ENCODE data around the gene CAMTA2.

CAMTA2 gene

GRCh38 chr17:4965311-4965986 is 22.0 kb downstream of the CAMTA2 start:
- no peak for TF ChIP-seq CTCF (IDR thresholded peaks at IDR 0.05)

DNA sequence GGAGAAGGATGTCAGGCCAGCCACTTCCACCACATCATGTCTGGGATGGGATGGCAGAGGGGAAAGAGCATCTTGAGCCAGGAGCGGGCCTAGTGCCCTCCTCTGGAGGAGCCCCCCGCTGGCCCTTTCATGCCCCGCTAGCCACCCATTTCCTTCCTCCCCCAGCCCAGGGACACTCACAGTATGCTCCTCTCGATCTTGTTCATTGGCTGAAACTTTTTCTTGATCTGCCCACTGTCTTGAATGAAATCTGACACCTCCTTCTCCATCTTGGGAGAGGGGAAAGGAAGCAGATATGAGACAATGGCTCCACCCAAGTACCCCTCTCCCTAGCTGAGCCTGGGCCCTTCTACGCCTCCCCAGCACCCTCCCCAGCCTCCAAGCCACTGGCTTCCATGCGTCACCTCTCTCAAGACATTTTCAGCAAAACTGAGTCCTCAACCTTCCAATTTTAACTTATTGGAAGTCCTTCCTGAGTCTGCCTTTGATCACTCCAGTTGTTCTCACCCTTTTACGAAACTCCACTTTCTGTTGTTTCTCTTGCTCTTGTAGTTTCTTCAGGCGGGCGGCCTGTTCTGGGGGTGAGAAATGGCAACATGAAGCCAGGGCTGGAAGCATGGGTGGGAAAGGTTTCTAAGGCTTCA is 27.1 kb downstream of the CAMTA2 start:
- no peak for TF ChIP-seq CTCF (IDR thresholded peaks at IDR 0.05)

- no peak for TF ChIP-seq CTCF (IDR thresholded peaks at IDR 0.05)
Measured at GRCh38 chr17:4959261-4959965, 28.1 kb downstream of the CAMTA2 start.

- TF ChIP-seq CTCF (IDR thresholded peaks at IDR 0.05): no peak
Measured at GRCh38 chr17:4958102-4958501, 29.4 kb downstream of the CAMTA2 start.

- TF ChIP-seq CTCF (IDR thresholded peaks at IDR 0.05): no peak; the same call in 1 of the 2 replicates
Measured at GRCh38 chr17:4956493-4957061, 30.9 kb downstream of the CAMTA2 start.

- no peak for TF ChIP-seq CTCF (IDR thresholded peaks at IDR 0.05)
Measured at GRCh38 chr17:4955091-4955490, 32.4 kb downstream of the CAMTA2 start.

GRCh38 chr17:4953451-4953961 is 34.0 kb downstream of the CAMTA2 start:
- no peak for TF ChIP-seq CTCF (IDR thresholded peaks at IDR 0.05)

Data from LNCAP (cell line).